Muscle of arm (tissue), 12 donors: ENCODE data around the gene FOXL3. TPM values are rescaled to one million over a fixed set of nuclear protein-coding genes. Genes with fewer than 3 reads are reported as not detected.
"Not testable (repeated sequence)": the region's sequence is repeated elsewhere in the genome, so short reads cannot be mapped to it uniquely, and the experiment has no call there.

Experiments
- DNase-seq: peaks from one replicate; pipeline ENCODE4 v3.0.0-alpha.2; 2013
- polyA plus RNA-seq, 12 donors: library from polyadenylated mRNA; unstranded; fragments of 120-200 nt; gene quantifications; one replicate each; pipeline ENCODE4 v1.2.1, GENCODE V29; 2013; ENCODE audit not compliant: insufficient read length in 12 of 12

FOXL3 gene
- polyA plus RNA-seq, 12 donors: not detected

DNA sequence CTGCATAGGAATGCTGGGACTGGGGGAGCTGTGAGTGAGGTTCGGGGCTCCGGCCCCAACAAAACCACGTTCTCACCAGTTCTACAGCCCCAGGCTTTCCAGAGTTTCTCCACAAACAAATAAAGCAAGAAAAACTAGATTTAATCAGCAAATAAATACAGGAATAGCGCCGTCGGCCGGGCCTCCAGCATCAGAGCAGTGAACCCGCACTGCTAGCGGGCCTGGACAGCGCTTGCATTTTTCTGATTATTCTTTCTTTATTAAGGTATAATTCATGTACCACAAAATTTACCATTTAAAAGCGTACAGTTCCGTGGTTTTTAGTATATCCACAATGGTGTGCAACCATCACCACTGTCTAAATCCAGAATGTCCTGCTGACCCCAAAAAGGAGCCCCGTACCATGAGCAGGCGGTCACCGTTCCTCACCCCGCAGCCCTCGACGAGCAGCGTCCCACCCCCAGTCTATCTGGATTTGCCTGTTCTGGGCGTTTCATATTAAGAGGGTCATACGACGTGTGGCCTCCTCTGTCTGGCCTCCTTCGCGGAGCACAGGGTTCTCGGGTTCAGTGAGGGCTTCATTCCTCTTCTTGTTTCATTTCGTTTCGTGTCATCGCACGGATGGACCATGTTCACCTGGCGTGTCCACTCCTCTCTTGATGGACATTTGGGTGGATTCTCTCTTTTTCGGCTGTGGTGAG, 35.5 kb upstream of the FOXL3 start:
- DNase-seq: no peak

DNA sequence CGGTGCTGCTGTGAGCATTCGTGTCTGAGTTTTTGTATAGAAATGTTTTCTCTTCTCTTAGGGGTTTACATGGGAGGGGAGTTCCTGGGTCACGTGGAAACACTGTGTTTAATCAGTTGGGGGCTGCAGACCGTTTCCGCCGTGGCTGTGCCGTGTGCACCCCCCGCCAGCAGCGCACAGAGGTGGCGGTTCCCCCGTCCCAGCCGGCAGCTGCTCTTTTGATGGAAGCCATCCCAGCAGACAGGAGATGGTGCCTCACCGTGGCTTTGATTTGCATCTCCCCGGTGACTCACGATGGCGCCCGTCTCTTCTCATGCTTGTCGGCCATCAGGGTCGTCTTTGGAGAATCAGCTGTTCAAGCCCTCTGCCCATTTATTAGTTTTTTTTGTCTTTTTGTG, 34.9 kb upstream of the FOXL3 start:
- no peak for DNase-seq

- DNase-seq: no peak
Observed at GRCh38 chr7:255721-256361, 34.1 kb upstream of the FOXL3 start.

DNA sequence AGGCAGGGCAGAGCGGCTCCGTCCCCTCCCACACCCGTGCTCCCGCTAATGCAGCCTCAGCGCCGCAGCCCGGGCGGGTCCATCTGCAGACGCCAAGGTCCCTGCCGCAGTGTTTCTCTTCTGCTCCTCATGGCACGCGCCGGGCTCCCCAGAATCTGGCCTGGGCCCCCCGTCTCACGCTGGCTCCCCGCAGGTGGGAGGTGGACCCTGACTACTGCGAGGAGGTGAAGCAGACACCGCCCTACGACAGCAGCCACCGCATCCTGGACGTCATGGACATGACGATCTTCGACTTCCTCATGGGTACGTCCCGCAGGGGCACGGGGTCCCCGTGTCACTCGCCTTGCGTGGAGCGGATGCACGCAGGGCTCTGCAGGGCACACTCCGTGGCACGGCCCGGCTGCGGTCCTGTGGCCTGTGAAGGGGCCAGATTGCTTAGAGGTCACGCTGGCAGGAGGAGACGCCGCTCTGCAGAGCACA, 33.5 kb upstream of the FOXL3 start:
- no peak for DNase-seq

DNA sequence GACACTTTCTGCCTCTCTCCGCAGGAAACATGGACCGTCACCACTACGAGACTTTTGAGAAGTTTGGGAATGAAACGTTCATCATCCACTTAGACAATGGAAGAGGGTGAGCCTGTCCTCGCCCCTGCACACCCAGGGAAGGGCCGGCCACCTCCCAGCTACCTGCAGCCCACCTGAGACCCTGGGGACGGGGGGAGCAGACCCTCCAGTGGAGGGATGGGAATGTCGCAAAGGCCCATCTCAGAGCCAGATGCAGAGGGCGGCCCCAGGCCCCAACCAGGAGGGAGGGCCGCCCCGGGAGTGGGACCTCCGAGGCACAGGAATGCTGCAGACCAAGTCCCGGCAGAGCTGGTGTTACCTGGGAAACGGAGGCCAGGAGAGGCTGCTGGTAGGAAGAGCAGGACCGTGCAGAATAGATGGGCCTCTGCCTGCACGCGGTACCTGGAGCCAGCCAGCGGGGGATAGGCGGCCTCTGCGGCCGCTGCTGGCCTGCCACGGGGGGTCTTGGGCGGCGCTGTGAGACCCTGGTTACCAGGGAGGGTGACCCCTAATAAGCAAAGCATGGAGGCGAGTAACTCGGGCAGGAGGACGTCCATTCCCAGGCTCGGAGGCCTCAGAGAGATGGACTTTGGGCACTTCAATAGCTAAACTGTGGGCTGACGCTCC, 32.9 kb upstream of the FOXL3 start:
- DNase-seq: no peak

DNA sequence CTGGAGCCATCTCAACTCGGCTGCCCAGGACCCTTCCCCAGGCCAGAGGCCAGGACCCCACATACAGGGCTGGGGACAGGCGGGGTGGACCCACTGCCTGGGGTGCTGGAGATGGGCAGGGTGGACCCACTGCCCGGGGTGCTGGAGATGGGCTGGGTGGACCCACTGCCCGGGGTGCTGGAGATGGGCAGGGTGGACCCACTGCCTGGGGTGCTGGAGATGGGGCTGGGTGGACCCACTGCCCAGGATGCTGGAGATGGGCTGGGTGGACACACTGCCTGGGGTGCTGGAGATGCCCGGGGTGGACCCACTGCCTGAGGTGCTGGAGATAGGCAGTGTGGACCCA, 32.4 kb upstream of the FOXL3 start:
- no peak for DNase-seq

- no peak for DNase-seq
Observed at GRCh38 chr7:258476-259190, 31.3 kb upstream of the FOXL3 start.

GRCh38 chr7:259191-259505, 30.8 kb upstream of the FOXL3 start:
- no peak for DNase-seq

- DNase-seq: no peak
Observed at GRCh38 chr7:259751-260405, 30.1 kb upstream of the FOXL3 start.

DNA sequence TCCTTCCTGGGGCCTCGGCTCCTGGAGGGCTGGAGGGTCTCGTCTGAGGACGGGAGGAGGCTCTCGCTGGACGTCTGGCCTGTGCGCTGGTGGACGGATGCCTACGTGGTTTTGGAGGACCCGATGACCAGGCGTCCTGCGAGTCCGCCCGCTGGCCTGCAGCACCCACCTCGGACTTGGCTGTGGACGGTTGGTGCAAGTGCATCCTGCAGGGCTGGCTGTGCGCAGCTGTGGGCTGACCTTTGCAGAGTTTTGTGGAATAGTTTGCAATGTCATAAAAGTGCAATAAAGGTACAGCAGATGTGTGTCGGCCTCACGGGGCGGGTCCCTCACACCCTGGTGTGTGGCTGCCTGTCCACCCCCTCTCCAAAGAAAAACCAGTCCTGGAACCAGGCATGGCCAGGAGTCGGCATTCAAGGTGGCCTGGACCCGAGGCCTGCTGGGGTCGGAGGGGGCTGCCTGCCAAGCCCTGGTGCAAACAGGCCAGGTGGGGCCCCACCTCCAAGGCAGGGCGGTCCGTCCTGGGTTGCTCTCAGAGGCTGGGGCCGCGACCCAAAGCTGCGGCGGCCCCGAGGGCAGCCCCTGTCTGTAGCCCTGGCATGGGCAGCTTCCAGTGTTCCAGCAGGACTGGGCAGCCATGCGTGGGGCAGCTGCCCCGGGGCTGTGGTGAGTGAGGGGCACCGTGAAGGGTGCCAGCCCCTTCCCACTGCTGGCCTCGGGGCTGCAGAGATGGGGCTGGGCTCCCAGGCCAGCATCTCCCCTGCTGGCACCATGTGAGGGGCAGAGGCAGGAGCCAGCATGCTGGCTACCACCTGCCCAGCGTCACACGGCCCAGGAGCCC, 29.3 kb upstream of the FOXL3 start:
- no peak for DNase-seq

DNA sequence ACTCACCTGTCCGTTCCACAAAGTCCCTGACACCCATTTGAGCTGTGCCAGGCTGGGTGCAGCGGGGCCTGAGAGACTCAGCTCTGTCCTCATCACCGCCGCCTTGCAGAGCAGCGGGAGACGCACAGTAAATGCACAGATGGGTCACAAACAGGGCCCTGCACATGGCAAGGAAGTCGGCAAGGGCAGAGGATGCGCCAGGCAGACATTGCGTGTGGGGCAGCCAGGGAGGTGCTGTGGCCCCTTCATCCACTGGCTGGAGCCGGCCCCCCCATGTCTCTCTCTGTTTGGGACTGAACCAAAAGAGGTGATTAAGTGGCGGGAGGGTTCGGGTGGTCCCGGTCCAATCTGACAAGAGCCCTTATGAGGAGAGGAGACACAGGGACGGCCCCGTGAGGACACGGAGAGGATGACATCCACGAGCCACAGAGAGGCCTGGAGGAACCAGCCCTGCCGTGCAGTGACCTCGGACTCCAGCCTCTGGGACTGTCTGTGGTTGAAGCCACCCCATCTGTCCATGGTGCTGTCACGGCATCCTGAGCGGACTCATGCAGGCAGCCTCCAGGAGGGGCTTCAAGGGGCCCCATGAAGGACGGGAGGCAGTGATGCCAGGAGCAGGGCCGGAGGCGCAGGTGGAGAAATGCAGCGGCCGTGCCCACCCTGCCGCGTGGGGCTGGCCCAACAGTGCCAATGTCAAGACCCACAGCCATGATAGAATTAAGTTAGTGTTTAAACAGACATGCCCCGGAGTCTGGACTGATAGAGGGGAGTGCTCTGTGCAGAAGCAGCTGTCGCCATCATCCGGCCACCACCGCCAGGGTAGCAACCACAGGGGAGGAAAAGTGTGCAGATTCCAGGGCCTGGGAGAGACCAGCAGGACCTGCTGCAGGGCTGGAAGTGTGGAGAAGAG, 28.4 kb upstream of the FOXL3 start:
- no peak for DNase-seq

DNA sequence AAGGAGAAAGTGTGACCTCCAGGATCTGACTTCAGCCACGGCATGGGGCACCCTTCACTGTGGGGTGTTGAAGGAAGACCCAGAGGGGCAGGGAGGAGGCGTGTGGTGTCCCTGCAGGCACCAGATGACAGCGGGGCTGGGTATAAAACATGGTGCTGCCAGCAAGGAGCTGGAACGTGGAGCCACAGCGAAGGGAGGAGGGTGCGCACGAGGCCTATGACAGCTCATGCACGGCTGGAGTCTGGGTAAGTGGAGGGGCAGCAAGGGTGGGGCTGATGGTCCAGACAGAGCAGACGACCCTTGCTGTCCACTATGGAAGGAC, 27.8 kb upstream of the FOXL3 start:
- DNase-seq: no peak

GRCh38 chr7:262631-263311, 27.2 kb upstream of the FOXL3 start:
- not testable (repeated sequence) for DNase-seq

GRCh38 chr7:263483-264351, 26.3 kb upstream of the FOXL3 start:
- DNase-seq: not testable (repeated sequence)

DNA sequence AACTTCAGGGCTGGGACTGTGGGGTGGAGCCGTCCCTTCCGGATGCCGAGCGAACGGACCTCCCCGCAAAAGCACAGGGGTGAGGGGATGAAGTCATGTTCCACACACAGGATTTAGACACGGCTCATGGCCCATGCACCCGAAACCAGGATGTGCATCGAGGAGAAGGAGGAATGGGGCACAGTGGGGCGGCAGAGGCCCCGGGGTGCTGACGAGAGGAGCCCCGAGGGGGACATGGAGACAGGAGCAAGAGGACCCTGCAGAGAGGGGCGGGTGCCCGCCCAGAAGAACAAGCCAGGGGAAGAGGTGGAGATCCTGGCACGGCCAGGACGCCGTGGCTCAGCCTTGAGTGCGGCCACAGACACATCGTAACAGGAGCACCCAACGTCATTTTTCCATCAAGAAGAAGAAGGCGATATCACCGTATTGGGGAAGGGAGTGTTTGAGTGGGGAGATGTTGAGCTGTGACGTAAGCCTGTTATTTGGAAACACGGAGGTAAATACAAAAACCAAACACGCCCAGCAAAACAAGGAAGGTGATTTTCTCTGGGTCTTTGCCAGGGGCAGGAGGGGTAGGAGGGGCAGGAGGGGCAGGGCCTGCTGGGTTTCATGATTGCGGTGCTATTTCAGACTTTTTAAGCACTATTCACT, 25.3 kb upstream of the FOXL3 start:
- no peak for DNase-seq

DNA sequence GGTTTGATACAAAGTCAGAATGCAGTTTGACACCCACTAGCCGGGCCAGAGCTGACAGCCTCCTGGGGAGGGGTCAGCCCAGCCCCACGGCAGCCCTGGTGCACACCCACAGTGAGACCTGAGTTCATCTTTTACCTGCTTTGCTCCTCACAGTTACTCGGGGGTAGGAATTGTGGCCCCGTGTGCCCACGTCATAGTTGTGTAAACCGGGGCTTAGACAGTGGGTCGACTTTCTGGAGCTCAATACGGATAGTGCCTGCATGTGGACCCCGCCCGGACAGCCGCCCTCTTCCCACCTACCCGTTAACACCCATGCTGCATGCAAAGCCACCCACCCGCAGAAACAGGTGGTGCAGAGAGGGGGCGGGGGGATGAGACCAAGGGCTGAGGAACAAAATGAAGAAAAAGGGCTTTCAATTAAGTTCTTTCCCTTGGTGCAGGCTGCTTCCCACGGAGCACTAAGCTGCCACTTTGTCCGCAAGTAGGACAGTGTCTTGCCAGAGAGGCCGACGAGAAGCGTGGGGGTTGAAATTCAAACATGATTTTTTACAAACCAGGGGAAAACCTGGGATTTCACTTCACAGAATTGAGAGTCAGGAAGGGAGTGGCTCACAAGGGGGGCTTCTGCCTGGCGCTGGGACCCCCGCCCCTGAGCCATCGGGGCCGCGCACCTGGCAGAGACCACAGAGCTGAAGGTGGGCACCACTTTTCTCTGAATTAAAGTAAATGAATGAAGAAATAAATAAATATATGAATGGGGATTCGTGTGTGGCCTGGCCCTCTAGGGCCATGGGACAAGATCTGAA, 24.6 kb upstream of the FOXL3 start:
- no peak for DNase-seq
